ENCODE measurements around the gene KIAA1671. TPM values are rescaled to one million over a fixed set of nuclear protein-coding genes. Genes with fewer than 3 reads are reported as not detected.

KIAA1671 gene
- total RNA-seq, 3 donors from 2014 or later = 9.8 to 62.8 (median 36.4) TPM

DNA sequence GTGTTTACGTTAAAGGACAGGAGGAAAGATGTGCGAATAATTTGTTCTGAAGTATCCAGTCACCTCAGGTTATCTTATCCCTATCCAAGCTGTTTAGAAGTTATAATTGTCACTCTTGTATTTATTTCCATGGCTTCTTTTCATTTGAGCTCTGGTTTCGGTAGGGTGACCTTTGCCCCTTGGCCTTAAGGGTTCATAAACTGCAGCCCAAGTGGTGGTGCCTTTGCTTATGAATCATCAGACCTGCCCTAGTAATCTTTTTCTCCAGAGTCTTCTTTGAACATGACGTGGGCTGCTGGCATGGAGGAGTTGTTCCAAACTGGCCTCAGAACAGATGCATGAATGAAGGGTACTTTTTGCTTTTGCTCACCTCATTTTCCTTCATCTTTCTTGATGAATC, 240.6 kb downstream of the KIAA1671 start:
- no peak for TF ChIP-seq POLR2AphosphoS5 (IDR thresholded peaks at IDR 0.05)
- TF ChIP-seq CTCF (IDR thresholded peaks at IDR 0.05) = no peak
- no peak for TF ChIP-seq POLR2A (IDR thresholded peaks at IDR 0.05)
- intact Hi-C loops (cut with DNase I; ENCODE audit: low total_unique reads) = no loop called here
- no peak overlapping the region for H3K27ac ChIP-seq
- H3K9me3 ChIP-seq = no peaks in the 10 kb centered on the region
- no peaks in the 10 kb centered on the region for H3K27me3 ChIP-seq
- no peak overlapping the region for H3K4me3 ChIP-seq
- no peaks in the 10 kb centered on the region for H3K36me3 ChIP-seq
- no peak for DNase-seq (ENCODE audit: low spot score in 2 of 2)
- H3K4me1 ChIP-seq = no peaks in the 10 kb centered on the region

DNA sequence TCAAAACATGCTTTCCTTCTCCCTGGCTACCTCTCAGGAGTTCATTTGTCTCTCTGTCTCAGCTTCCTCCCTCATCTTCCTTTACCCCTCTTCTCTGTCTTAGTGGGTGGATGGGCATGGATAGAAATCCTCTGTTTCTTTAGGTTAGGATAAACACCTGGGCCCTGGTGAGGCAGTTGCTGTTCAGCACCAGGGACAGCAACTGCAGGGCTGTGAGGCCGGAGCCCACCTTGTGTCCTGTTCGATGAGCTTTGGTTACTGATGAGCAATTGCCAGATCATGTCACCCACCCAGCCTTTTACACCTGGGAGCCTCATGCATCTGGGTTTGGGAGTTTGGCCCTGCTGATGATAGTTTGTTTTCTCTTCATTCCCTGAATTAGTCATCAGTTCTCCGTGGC, 241.0 kb downstream of the KIAA1671 start:
- DNase-seq (ENCODE audit: low spot score in 2 of 2) = no peak
- Histone ChIP-seq H3K36me3 (no peaks in the 10 kb centered on the region), H3K9me3 (no peaks in the 10 kb centered on the region), H3K4me1 (no peaks in the 10 kb centered on the region), H3K4me3 (no peak overlapping the region), H3K27ac (no peak overlapping the region), H3K27me3 (no peaks in the 10 kb centered on the region)
- intact Hi-C loops (cut with DNase I; ENCODE audit: low total_unique reads) = no loop called here
- no peak for TF ChIP-seq CTCF (IDR thresholded peaks at IDR 0.05)
- TF ChIP-seq POLR2A (IDR thresholded peaks at IDR 0.05) = no peak
- TF ChIP-seq POLR2AphosphoS5 (IDR thresholded peaks at IDR 0.05) = no peak

- no peak for DNase-seq (ENCODE audit: low spot score in 2 of 2)
- H3K9me3 ChIP-seq = no peaks in the 10 kb centered on the region
- H3K27ac ChIP-seq = no peak overlapping the region
- intact Hi-C loops (cut with DNase I; ENCODE audit: low total_unique reads) = no loop called here
- no peak for TF ChIP-seq POLR2A (IDR thresholded peaks at IDR 0.05)
- TF ChIP-seq CTCF (IDR thresholded peaks at IDR 0.05) = no peak
- TF ChIP-seq POLR2AphosphoS5 (IDR thresholded peaks at IDR 0.05) = no peak
- no peaks in the 10 kb centered on the region for H3K4me1 ChIP-seq
- H3K36me3 ChIP-seq = no peaks in the 10 kb centered on the region
- H3K4me3 ChIP-seq = no peak overlapping the region
- no peaks in the 10 kb centered on the region for H3K27me3 ChIP-seq
Measured at GRCh38 chr22:25196326-25196725, 243.8 kb downstream of the KIAA1671 start.

GRCh38 chr22:25197340-25197739, 244.8 kb downstream of the KIAA1671 start:
- no peak for DNase-seq (ENCODE audit: low spot score in 2 of 2)
- no peaks in the 10 kb centered on the region for H3K36me3 ChIP-seq
- no peaks in the 10 kb centered on the region for H3K27me3 ChIP-seq
- H3K4me1 ChIP-seq = no peaks in the 10 kb centered on the region
- H3K9me3 ChIP-seq = no peaks in the 10 kb centered on the region
- H3K27ac ChIP-seq = no peak overlapping the region
- TF ChIP-seq POLR2AphosphoS5 (IDR thresholded peaks at IDR 0.05) (no peak), CTCF (IDR thresholded peaks at IDR 0.05) (no peak), POLR2A (IDR thresholded peaks at IDR 0.05) (no peak)
- intact Hi-C loops (cut with DNase I; ENCODE audit: low total_unique reads) = no loop called here
- H3K4me3 ChIP-seq = no peak overlapping the region

GRCh38 chr22:25199731-25200520, 247.4 kb downstream of the KIAA1671 start, which contains the start of gene CRYBB3:
Gene CRYBB3, plus strand, starts transcription at chr22:25199858. Its CDS starts 1,539 bp downstream, at chr22:25201397.
- no peaks in the 10 kb centered on the region for H3K27me3 ChIP-seq
- H3K27ac ChIP-seq = no peak within 1 kb of the TSS
- no peaks in the 10 kb centered on the region for H3K9me3 ChIP-seq
- TF ChIP-seq POLR2AphosphoS5 (IDR thresholded peaks at IDR 0.05) = no peak
- TF ChIP-seq POLR2A (IDR thresholded peaks at IDR 0.05) = no peak
- TF ChIP-seq CTCF (IDR thresholded peaks at IDR 0.05) = no peak
- DNase-seq (ENCODE audit: low spot score in 2 of 2) = no peak
- H3K4me1 ChIP-seq = no peaks in the 10 kb centered on the region
- intact Hi-C loops (cut with DNase I; ENCODE audit: low total_unique reads) = no loop called here
- H3K36me3 ChIP-seq = no peaks in the 10 kb centered on the region
- H3K4me3 ChIP-seq = no peak within 1 kb of the TSS

Measured in breast epithelium (tissue), 4 donors.